Right renal cortex interstitium (tissue), 3 donors: ENCODE results near the gene SIAH3. TPM values are rescaled to one million over a fixed set of nuclear protein-coding genes. Genes with fewer than 3 reads are reported as not detected.

Source experiments
- DNase-seq, 3 donors: peaks; one replicate each; pipeline ENCODE4 v3.0.0-alpha.2; 2013; ENCODE audit warnings: low read depth in 3 of 3, low spot score in 2 of 3
- polyA plus RNA-seq, 3 donors: library from polyadenylated mRNA; unstranded; fragments of 120-200 nt; gene quantifications; one replicate each; pipeline ENCODE4 v1.2.1, GENCODE V29; 2013; ENCODE audit not compliant: insufficient read length in 3 of 3

SIAH3 gene
- polyA plus RNA-seq, 3 donors, result 0.79 to 0.91 (median 0.85) TPM

- DNase-seq, result no peak
Observed at GRCh38 chr13:45748941-45749759, 102.4 kb downstream of the SIAH3 start.

GRCh38 chr13:45747071-45747470 is 104.5 kb downstream of the SIAH3 start:
- DNase-seq, result no peak

- DNase-seq, result no peak
Observed at GRCh38 chr13:45744979-45745378, 106.6 kb downstream of the SIAH3 start.

GRCh38 chr13:45742985-45743384 is 108.6 kb downstream of the SIAH3 start:
- no peak for DNase-seq

- DNase-seq, result no peak
Observed at GRCh38 chr13:45737571-45738017, 114.0 kb downstream of the SIAH3 start.

DNA sequence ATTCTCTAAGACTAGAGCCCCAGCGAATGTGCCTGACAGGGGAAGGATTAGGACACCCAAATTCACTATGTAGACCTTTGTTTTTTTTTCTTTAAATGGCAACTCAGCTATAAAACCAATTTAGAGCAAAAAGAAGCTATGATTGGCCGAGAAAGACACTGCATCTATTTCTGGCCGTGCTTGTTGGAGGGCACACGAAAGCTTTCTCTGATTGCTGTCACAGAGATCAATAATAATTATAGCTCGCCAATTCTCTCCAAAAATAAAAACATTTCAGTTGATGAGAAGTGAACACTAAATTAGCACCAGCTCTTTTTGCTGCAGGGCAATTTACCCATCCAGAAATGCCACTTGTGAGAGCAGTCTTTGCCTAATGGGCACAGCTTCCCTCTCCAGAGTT is 118.2 kb downstream of the SIAH3 start:
- DNase-seq, result no peak

DNA sequence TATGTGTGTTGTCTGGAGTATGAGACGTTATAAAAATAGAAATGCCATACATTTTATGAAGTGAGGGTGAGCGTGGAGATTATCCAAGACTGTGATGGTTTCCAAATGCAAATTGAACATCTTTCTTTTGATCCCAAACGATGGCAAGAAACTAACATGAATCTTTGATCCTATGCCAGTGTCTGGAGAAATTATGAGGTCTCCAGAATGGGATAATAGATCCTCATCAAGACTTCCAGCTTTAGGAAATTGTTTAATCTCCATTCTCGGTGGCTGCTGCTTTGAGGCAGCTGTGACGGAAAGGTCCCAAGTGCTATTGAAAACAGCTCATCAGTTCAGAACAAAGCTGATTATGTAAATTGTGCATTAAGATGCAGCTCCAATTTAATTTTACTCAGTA is 118.6 kb downstream of the SIAH3 start:
- DNase-seq, result no peak

DNA sequence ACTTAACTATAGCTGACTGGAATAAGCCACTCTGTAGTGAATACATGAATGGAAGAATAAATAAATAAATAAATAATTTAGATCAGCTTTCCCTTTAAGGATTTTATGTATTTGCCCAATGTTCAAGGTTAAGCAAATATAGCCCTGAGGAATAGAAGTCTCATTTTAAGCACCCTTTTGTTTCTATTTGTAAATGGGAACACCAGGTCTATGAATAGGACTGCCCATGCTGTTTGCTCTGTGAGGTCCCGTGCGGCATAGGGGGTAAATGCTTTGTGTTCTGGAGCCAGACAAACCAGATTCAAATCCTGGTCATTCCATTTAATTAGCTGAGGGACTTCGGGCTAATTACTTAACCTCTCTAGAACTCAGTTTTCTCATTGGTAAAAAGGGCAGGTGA is 120.1 kb downstream of the SIAH3 start:
- no peak for DNase-seq

- DNase-seq, result no peak
Observed at GRCh38 chr13:45728759-45729158, 122.8 kb downstream of the SIAH3 start.

Other genes starting within 250 kb of the SIAH3 start
- gene ERICH6B, start 236.0 kb downstream of the SIAH3 start, polyA plus RNA-seq, result 1 to 10 TPM; 1.1 to 1.5 (median 1.1) TPM
- gene CBY2, start 149.4 kb downstream of the SIAH3 start, polyA plus RNA-seq, result under 1 TPM; 0.44 to 0.91 (median 0.57) TPM
- 10 to 100 TPM; 70.1 to 83.0 (median 73.2) TPM for gene ZC3H13, start 201.0 kb upstream of the SIAH3 start, polyA plus RNA-seq